Activated T-cell treated with anti-CD3 and anti-CD28 coated beads, Interleukin-2, amount 50 U/mL, for 24 hours (primary cell): ENCODE measurements around the gene TMEM200B.

ENCODE experiments used
- DNase-seq: peaks from one replicate; pipeline ENCODE4 v3.0.0-alpha.2; 2020
- H3K27ac Mint-ChIP-seq: 2 replicates; pipeline ENCODE4 v1.8.0; 2020; ENCODE audit warnings: mild to moderate bottlenecking, mixed read lengths
- H3K27me3 Mint-ChIP-seq: 2 replicates; pipeline ENCODE4 v1.8.0; 2020; ENCODE audit warnings: mixed read lengths
- H3K36me3 Mint-ChIP-seq: 2 replicates; pipeline ENCODE4 v1.8.0; 2020; ENCODE audit warnings: low read depth, mixed read lengths
- H3K4me1 Mint-ChIP-seq: 2 replicates; pipeline ENCODE4 v1.8.0; 2020; ENCODE audit warnings: low read depth, mixed read lengths
- H3K4me3 Mint-ChIP-seq: 2 replicates; pipeline ENCODE4 v1.8.0; 2020; ENCODE audit warnings: mild to moderate bottlenecking, moderate library complexity, mixed read lengths
- H3K9me3 Mint-ChIP-seq: 2 replicates; pipeline ENCODE4 v1.8.0; 2020; ENCODE audit warnings: mixed read lengths

The TMEM200B gene

DNA sequence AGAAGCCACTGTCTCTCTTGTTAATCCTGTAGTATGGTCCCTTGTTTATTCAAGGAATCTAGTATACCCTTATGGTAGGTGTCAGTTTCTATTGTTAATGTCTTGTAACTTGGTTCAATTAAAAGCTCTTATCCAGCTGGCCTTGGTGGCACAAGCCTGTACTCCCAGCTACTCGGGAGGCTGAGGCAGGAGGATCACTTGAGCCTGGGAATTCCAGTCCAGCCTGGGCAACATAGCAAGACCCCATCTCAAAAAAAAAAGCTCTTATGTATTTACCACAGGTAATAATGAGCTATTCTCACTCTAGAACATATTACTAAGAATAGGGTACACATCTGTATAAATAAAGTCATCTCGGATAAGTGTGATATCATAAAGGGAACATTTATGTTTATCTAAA, 46.5 kb downstream of the TMEM200B start:
- Mint-ChIP-seq H3K9me3 (no peaks in the 10 kb centered on the region), H3K4me3 (no peak overlapping the region), H3K36me3 (peaks cover 61% of the 10 kb centered on the region), H3K27me3 (no peaks in the 10 kb centered on the region), H3K27ac (no peak overlapping the region), H3K4me1 (peaks cover 10% of the 10 kb centered on the region)
- no peak for DNase-seq
